ENCODE measurements around the gene TMEM63B. TPM values are rescaled to one million over a fixed set of nuclear protein-coding genes. Genes with fewer than 3 reads are reported as not detected.
"Not testable (repeated sequence)": the region's sequence is repeated elsewhere in the genome, so short reads cannot be mapped to it uniquely, and the experiment has no call there.

The TMEM63B gene
- total RNA-seq, 2 donors from 2014 or later: 7.6 to 11.9 TPM

GRCh38 chr6:44093750-44094402, 33.5 kb upstream of the TMEM63B start:
- intact Hi-C loops (cut with DNase I): loop anchor here (10.0 kb wide), 1 partner anchor 241 kb away; no protein-coding TSS in a partner anchor
- DNase-seq (no peak), ATAC-seq (no peak)
- Histone ChIP-seq H3K36me3 (replicated peaks in 1 of 2; ENCODE audit: insufficient read depth in 1 of 2, low read depth in 2 of 2) (no peaks in the 10 kb centered on the region), H3K27ac (peak overlapping the region in 1 of 4 donors; percentile 40), H3K4me1 (peaks cover 16% of the 10 kb centered on the region), H3K4me3 (no peak overlapping the region), H3K27me3 (no peaks in the 10 kb centered on the region), H3K9me3 (no peaks in the 10 kb centered on the region)
- no peak for TF ChIP-seq CTCF (IDR thresholded peaks at IDR 0.05)
- no peak for TF ChIP-seq POLR2A (IDR thresholded peaks at IDR 0.05)
- 81 to 88% methylated on average over 6 of the region's 6 CpGs for WGBS, 2 donors

GRCh38 chr6:44094403-44095242, 32.7 kb upstream of the TMEM63B start:
- DNase-seq (peak in 3 of 4 donors; percentile 41 to 68 (median 55)), ATAC-seq (peak; percentile 37)
- Histone ChIP-seq H3K27me3 (no peaks in the 10 kb centered on the region), H3K4me3 (no peak overlapping the region), H3K4me1 (peaks cover 16% of the 10 kb centered on the region), H3K27ac (peak overlapping the region in 2 of 4 donors; percentile 40 to 41), H3K9me3 (no peaks in the 10 kb centered on the region), H3K36me3 (replicated peaks in 1 of 2; ENCODE audit: insufficient read depth in 1 of 2, low read depth in 2 of 2) (no peaks in the 10 kb centered on the region)
- TF ChIP-seq POLR2A (IDR thresholded peaks at IDR 0.05) (no peak), CTCF (IDR thresholded peaks at IDR 0.05) (no peak)
- intact Hi-C loops (cut with DNase I): loop anchor here (10.0 kb wide), 1 partner anchor 240 kb away; no protein-coding TSS in a partner anchor
- WGBS, 2 donors: 56 to 65% methylated on average over 10 of the region's 10 CpGs

- intact Hi-C loops (cut with DNase I): loop anchor here (10.0 kb wide), 1 partner anchor 240 kb away; no protein-coding TSS in a partner anchor
Observed at GRCh38 chr6:44095243-44095623, 32.1 kb upstream of the TMEM63B start.

GRCh38 chr6:44096612-44097011, 30.7 kb upstream of the TMEM63B start:
- ATAC-seq (peak; percentile 89), DNase-seq (peak; percentile 83 to 88 (median 84))
- H3K4me3 ChIP-seq: no peak overlapping the region
- H3K27ac ChIP-seq: no peak overlapping the region
- intact Hi-C loops (cut with DNase I): loop anchor here (10.0 kb wide), 1 partner anchor 238 kb away; no protein-coding TSS in a partner anchor
- no peaks in the 10 kb centered on the region for H3K27me3 ChIP-seq
- peaks cover 16% of the 10 kb centered on the region for H3K4me1 ChIP-seq
- WGBS, 2 donors: 9 to 22% methylated on average over 2 to 3 of the region's 3 CpGs
- H3K9me3 ChIP-seq: no peaks in the 10 kb centered on the region
- TF ChIP-seq CTCF (IDR thresholded peaks at IDR 0.05) (peak; percentile 65 to 93 (median 90)), POLR2A (IDR thresholded peaks at IDR 0.05) (no peak)
- no peaks in the 10 kb centered on the region for H3K36me3 ChIP-seq (replicated peaks in 1 of 2; ENCODE audit: insufficient read depth in 1 of 2, low read depth in 2 of 2)

More at GRCh38 chr6:44095243-44095623, 32.1 kb upstream of the TMEM63B start:
- Histone ChIP-seq H3K4me1 (peaks cover 16% of the 10 kb centered on the region), H3K27ac (peak overlapping the region in 2 of 4 donors; percentile 40 to 41)
- H3K9me3 ChIP-seq; H3K27me3 ChIP-seq; DNase-seq; H3K4me3 ChIP-seq; H3K36me3 ChIP-seq (replicated peaks in 1 of 2; ENCODE audit: insufficient read depth in 1 of 2, low read depth in 2 of 2); ATAC-seq: not testable (repeated sequence)
- WGBS, 2 donors: 74 to 78% methylated on average over 6 of the region's 6 CpGs

- Histone ChIP-seq H3K27ac (no peak overlapping the region), H3K4me3 (no peak overlapping the region), H3K27me3 (no peaks in the 10 kb centered on the region), H3K36me3 (replicated peaks in 1 of 2; ENCODE audit: insufficient read depth in 1 of 2, low read depth in 2 of 2) (no peaks in the 10 kb centered on the region), H3K9me3 (no peaks in the 10 kb centered on the region), H3K4me1 (peaks cover 16% of the 10 kb centered on the region)
- no peak for ATAC-seq
- 78 to 86% methylated on average over 2 of the region's 2 CpGs for WGBS, 2 donors
- TF ChIP-seq CTCF (IDR thresholded peaks at IDR 0.05) (no peak), POLR2A (IDR thresholded peaks at IDR 0.05) (no peak)
- DNase-seq: no peak
- intact Hi-C loops (cut with DNase I): loop anchor here (10.0 kb wide), 1 partner anchor 237 kb away; no protein-coding TSS in a partner anchor
Observed at GRCh38 chr6:44097782-44098317, 29.5 kb upstream of the TMEM63B start.
